ENCODE measurements around the gene KIF16B. TPM values are rescaled to one million over a fixed set of nuclear protein-coding genes. Genes with fewer than 3 reads are reported as not detected.

The KIF16B gene
- total RNA-seq, 6 experiments from 2014 or later: 0.31 to 3.4 (median 3.2) TPM

- no peaks in the 10 kb centered on the region; the same call in 1 of the 2 replicates for H3K27me3 Mint-ChIP-seq (ENCODE audit: insufficient read depth)
- TF ChIP-seq, protein P1, sequence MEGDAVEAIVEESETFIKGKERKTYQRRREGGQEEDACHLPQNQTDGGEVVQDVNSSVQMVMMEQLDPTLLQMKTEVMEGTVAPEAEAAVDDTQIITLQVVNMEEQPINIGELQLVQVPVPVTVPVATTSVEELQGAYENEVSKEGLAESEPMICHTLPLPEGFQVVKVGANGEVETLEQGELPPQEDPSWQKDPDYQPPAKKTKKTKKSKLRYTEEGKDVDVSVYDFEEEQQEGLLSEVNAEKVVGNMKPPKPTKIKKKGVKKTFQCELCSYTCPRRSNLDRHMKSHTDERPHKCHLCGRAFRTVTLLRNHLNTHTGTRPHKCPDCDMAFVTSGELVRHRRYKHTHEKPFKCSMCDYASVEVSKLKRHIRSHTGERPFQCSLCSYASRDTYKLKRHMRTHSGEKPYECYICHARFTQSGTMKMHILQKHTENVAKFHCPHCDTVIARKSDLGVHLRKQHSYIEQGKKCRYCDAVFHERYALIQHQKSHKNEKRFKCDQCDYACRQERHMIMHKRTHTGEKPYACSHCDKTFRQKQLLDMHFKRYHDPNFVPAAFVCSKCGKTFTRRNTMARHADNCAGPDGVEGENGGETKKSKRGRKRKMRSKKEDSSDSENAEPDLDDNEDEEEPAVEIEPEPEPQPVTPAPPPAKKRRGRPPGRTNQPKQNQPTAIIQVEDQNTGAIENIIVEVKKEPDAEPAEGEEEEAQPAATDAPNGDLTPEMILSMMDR (IDR thresholded peaks at IDR 0.05): no peak
These were observed 148.5 kb downstream of the KIF16B start for GRCh38 chr20:16424780-16425179.

DNA sequence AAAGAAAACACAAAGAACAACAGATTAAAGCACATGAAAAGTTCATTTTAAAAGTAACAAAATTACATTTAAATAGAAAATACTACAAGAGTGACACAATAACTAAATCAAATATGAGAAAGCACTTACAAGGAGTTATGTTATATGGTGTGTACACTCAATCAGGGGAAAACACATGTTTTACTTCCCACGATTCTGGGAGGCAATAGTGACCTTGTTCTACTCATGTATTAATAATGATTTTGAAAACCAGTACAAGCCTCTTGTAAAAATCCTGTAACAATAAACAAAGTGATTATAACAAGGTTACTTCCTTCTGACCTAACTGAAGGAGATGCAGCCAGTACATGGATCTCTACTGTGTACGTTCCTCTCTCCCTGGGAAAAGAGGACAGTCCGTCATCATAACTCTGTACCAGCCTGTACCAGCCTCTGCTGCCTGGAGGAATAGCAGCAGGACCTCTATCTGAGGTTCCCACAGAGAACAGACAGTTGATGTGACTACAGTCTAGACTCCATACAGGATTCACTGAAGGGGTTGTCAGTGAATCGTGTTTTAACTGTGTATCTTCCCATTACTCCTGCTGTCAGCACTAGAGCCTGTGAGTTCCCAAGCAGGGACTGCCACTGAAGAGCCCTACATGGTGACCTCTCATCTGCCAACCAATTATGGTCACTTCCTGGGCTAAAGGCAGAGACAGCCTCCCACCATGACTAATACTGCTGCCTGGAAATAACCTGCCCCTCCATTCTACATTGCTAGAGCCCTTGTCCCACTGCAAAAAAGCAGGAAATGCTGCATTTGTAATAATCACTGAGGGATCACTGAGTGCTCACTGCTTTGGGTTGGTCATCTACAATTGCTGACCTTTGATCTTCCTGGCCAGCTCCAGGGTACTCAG lies 149.7 kb downstream of the KIF16B start:
- H3K4me3 Mint-ChIP-seq: no peak overlapping the region
- TF ChIP-seq, protein P1 (IDR thresholded peaks at IDR 0.05): no peak
- peaks cover 45% of the 10 kb centered on the region for H3K9me3 Mint-ChIP-seq
- DNase-seq: no peak
- H3K4me1 Mint-ChIP-seq (ENCODE audit: low read depth): no peaks in the 10 kb centered on the region
- no peaks in the 10 kb centered on the region; the same call in 1 of the 2 replicates for H3K27me3 Mint-ChIP-seq (ENCODE audit: insufficient read depth)
- no peak overlapping the region for H3K27ac Mint-ChIP-seq
- 0 out of 2 replicates have a peak, but pooled peaks cover 4% of the 10 kb centered on the region for H3K36me3 Mint-ChIP-seq (ENCODE audit: low read depth)

More at GRCh38 chr20:16424780-16425179, 148.5 kb downstream of the KIF16B start:
- Mint-ChIP-seq H3K4me1 (ENCODE audit: low read depth) (no peaks in the 10 kb centered on the region), H3K9me3 (peaks cover 41% of the 10 kb centered on the region), H3K27ac (no peak overlapping the region), H3K4me3 (no peak overlapping the region), H3K36me3 (ENCODE audit: low read depth) (0 out of 2 replicates have a peak, but pooled peaks cover 4% of the 10 kb centered on the region)
- DNase-seq: no peak

DNA sequence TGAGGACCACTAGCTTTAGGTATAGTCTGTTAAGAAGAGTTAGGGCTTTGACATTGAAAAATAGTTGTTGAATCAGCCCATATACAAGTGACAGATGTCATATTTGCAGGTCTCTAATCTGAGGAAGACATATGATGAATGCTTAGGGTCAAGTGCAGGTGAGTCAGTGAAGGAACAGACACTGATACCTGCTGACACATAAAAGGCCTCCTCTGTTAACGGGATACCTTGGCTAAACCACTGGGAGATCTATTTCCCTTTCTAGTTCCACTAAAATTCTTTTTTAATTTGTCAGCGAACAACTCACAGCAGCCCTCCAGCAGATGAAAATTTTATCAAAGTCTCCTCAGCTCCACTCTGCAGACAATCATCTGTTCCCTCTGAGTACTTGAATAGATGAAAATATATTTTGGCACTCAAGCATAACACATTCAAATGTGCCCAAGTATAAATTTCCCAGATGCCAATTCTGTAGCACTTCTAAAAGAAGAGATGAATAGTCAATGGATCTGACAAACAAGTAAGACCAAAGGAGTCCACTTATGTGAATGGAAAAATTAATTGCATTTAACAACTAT lies 154.0 kb downstream of the KIF16B start:
- Mint-ChIP-seq H3K27me3 (ENCODE audit: insufficient read depth) (no peaks in the 10 kb centered on the region), H3K4me1 (ENCODE audit: low read depth) (no peaks in the 10 kb centered on the region)

DNA sequence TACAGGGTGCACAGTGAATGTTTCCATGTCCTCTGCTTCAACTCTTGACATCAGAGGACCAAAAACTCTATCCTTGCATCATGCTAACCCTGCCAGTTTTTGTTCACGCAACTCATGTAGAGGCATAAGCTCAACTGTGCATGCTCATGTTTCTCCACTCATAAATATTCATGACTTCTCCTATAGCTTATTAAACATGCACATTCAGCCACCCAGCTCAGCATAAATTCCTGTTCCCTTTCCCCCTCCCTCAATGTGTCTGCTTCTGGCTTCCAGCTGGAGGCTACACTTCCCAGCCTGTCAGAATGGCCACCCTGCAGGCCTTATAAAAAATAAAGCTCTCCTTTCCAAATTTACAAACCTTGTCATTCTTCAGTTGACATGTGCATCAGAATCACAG lies 154.6 kb downstream of the KIF16B start:
- H3K27ac Mint-ChIP-seq: no peak overlapping the region
- H3K9me3 Mint-ChIP-seq: peaks cover 28% of the 10 kb centered on the region
- no peaks in the 10 kb centered on the region; the same call in 1 of the 2 replicates for H3K36me3 Mint-ChIP-seq (ENCODE audit: low read depth)
- no peaks in the 10 kb centered on the region for H3K27me3 Mint-ChIP-seq (ENCODE audit: insufficient read depth)
- no peak for DNase-seq
- TF ChIP-seq, protein P1 (IDR thresholded peaks at IDR 0.05): no peak
- H3K4me1 Mint-ChIP-seq (ENCODE audit: low read depth): no peaks in the 10 kb centered on the region
- no peak overlapping the region for H3K4me3 Mint-ChIP-seq

More for the DNA sequence above, 154.0 kb downstream of the KIF16B start:
- no peak overlapping the region for H3K27ac Mint-ChIP-seq
- no peak overlapping the region for H3K4me3 Mint-ChIP-seq
- H3K36me3 Mint-ChIP-seq (ENCODE audit: low read depth): peaks cover 4% of the 10 kb centered on the region; the same call in 1 of the 2 replicates
- no peak for DNase-seq
- H3K9me3 Mint-ChIP-seq: peaks cover 35% of the 10 kb centered on the region
- TF ChIP-seq, protein P1 (IDR thresholded peaks at IDR 0.05): no peak

DNA sequence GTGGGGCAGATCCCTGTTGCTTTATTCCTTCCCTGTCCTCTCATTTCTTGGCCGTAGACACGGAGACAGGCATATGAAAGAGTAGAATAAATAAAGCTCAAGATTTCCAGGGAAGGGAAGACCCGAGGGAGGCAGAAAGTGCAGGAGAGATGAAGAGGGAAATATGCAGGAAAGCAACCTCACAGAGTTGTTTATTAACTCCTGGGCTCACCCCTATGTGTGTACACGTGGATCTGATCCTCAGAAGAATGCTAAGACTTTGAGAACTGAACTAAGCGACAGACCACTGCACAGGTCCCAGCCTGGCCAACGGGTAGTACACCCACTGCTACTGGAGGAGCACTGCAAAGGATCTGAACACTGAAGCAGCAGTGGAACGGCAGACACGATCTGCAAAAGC lies 156.2 kb downstream of the KIF16B start:
- DNase-seq: no peak
- H3K4me1 Mint-ChIP-seq (ENCODE audit: low read depth): no peaks in the 10 kb centered on the region
- TF ChIP-seq, protein P1 (IDR thresholded peaks at IDR 0.05): no peak
- H3K36me3 Mint-ChIP-seq (ENCODE audit: low read depth): no peaks in the 10 kb centered on the region; the same call in 1 of the 2 replicates
- H3K27me3 Mint-ChIP-seq (ENCODE audit: insufficient read depth): no peaks in the 10 kb centered on the region
- no peak overlapping the region for H3K27ac Mint-ChIP-seq
- H3K4me3 Mint-ChIP-seq: no peak overlapping the region
- H3K9me3 Mint-ChIP-seq: peaks cover 33% of the 10 kb centered on the region
